ENCODE data around the gene LRRFIP1.
"Not testable (repeated sequence)": the region's sequence is repeated elsewhere in the genome, so short reads cannot be mapped to it uniquely, and the experiment has no call there.

Gene LRRFIP1

GRCh38 chr2:237597196-237598145 lies 29.9 kb upstream of the LRRFIP1 start:
- no peak for DNase-seq

- no peak for DNase-seq
Measured at GRCh38 chr2:237598468-237599208, 28.7 kb upstream of the LRRFIP1 start.

- DNase-seq: no peak
Measured at GRCh38 chr2:237599465-237600110, 27.8 kb upstream of the LRRFIP1 start.

GRCh38 chr2:237600205-237600846 lies 27.1 kb upstream of the LRRFIP1 start:
- DNase-seq: no peak

GRCh38 chr2:237601453-237602116 lies 25.8 kb upstream of the LRRFIP1 start:
- no peak for DNase-seq

DNA sequence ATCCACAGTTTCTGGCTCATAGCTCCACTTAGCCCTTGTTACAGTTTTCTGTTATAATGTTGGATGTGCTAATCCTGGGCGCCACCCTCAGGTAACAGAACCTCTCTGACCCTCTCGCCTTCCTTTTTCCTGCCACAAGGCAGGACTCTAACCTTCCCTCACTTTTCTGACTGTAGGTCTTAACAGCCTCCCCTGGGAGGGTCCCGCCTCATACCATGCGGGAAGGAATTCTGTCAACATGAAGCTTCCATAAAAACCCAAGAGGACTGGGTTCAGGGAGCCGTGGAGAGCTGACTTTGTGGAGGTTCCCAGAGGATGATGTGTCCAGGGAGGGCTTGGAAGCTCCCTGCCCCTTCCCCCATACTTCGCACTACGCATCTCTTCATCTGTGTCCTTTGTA lies 25.0 kb upstream of the LRRFIP1 start:
- DNase-seq: no peak

DNA sequence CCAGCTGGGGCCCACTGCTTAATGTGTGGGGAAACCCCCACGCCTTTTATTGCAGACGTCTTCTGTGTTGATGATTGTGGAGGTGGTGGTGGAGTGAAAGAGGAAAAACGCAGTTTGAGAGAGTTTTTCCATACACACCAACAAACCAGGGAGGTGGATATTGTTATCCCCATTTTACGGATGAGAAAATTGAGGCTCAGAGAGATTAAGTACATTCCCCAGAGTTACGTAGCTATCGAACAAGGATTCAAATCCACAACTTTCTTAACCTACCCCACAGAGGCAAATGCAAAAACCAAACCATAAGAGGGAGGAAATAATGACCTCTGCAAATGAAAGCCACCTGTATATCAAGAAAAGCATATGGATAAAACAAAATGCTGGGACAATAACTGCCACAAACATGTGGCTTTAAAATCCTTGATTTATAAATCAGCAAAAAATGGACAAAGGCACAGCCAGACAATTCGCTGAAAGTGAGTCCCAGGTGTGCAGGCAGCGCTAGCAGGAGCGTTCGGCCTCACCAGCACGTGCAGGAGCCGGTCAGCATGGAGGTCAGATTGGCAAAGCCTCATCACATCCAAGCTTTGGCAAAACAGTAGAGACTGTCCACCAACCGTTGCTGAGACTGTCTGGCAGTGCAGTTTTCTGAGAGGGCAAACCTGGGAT lies 24.2 kb upstream of the LRRFIP1 start:
- no peak for DNase-seq

DNA sequence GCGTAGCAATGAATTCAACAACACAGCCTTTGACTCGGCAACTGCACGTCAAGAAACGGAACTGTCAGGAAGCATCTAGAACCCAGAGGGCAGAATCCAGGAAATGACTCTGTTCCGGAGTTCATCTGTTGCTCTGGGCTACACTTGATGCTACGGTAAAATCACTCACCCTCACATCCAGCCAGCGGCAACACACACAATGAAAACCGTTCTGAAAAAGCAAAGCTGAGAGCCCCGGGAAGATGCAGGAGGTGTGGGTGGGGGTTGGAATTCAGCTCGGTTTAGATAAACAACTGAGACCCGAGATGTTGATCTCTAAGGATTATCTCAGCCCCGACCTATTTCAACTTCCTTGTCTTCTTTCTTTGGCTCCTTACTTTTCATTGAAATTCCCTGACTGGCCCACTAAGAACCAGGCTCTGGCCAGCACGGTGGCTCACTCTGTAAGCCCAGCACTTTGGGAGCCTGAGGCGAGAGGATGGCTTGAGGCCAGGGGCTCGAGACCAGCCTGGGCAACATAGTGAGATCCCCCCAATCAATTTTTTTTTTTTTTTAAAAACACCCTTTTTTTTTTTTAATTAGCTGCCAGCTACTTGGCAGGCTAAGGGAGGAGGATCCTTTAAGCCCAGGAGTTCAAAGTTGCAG lies 23.5 kb upstream of the LRRFIP1 start:
- peak; percentile 85 for DNase-seq

GRCh38 chr2:237604391-237604790 lies 23.0 kb upstream of the LRRFIP1 start:
- no peak for DNase-seq

DNA sequence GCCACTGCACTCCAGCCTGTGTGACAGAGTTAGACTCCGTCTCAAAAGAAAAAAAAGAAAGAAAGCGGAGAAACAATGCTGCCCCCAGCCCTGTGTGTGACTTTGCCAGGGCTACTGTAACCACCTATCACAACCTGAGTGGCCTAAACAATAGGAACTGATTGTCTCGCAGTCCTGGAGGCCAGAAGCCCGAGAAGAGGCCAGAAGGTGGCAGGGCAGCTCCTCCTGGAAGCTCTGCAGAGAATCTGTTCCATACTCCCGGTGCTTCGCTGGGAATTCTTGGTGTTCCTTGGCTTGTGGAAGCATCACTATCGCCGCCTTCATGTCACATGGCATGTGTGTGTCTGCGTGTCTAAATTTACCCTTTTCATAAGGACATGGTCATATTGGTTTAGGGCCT lies 22.4 kb upstream of the LRRFIP1 start:
- DNase-seq: no peak

- DNase-seq: not testable (repeated sequence)
Measured at GRCh38 chr2:237606522-237606921, 20.9 kb upstream of the LRRFIP1 start.

DNA sequence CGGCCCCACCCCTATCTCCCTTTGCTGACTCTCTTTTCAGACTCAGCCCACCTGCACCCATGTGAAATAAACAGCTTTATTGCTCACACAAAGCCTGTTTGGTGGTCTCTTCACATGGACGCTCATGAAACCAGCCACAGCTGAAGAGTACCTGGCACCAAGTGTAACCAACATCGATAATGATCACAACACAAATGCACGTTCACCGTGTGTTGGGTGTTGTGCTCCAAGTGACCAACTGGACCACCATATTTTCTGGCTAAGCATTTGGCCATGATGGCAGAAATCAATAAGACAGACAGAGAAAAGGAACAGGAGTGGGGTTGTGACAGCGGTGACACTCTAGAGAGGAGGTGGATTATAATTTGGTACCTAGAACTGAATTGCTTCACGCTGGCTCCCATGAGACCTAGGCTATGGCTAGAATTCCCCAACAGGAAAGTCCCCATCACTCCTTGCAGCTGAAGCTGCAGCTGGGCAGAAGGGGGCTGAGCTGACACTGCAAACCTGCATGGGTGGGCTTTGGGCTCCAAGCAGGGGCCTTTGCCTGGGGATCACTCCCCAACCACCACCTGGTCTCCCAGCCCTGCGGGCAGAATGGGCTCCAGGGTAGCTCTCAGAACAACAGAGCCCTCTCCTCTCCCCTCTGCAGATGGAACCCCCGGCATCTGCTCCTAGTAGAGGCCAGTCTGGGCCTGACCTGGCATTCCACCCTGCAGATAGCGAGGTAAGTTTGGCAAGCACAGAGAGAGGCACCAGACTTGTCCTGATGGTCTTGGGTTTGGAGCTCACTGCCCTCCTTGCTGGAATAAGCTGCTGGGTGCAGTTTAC lies 14.6 kb upstream of the LRRFIP1 start:
- DNase-seq: no peak

DNA sequence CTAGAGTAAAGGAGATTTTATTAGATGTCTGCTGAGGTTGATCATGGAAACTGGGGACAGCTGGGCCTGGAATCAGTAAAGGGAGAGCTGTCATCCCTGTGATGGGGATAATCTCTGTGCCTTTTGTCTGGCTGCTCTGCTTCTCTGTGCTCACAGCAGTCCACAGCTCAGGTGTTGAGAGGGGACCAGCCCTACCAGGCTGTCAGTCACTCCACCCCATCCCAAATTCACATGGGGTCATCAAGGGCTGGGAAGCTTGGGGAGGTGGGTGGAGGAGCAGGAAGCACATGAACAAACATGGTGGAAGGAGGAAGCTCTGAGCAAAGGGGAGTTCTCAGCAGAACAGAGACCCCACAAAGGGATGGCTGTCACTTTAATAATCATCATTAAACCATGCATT lies 13.7 kb upstream of the LRRFIP1 start:
- no peak for DNase-seq

GRCh38 chr2:237614151-237614720 lies 13.2 kb upstream of the LRRFIP1 start:
- DNase-seq: no peak

DNA sequence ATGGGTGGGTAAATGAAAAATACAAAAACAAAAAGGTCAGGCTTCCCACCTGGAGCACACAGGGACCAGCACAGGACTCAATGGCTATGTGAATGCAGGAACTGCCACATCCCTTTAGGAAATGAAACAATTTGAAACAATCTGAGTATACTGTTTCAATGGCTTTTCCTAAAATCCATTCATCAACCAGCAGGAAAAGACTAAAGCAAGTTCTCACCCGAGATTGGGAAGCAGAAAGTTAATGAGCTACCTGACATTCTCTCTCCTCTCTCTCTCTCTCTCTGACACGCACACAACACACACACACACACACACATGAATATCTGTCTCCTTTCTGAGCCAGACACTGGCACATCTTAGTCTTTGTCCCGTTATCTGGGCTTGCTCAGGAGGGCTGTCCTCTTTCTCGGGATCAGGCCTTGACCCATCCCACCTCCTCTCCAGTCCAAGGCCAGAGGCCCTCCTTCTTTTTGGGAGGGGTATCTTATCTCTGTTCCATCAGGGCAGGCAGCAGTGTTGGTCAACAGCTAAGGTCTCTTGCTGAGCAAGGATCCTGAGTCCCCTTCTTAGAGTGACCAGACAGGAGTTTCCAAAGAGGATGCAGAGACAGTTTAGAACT lies 11.6 kb upstream of the LRRFIP1 start:
- no peak for DNase-seq

GRCh38 chr2:237616373-237616733 lies 11.0 kb upstream of the LRRFIP1 start:
- DNase-seq: no peak

DNA sequence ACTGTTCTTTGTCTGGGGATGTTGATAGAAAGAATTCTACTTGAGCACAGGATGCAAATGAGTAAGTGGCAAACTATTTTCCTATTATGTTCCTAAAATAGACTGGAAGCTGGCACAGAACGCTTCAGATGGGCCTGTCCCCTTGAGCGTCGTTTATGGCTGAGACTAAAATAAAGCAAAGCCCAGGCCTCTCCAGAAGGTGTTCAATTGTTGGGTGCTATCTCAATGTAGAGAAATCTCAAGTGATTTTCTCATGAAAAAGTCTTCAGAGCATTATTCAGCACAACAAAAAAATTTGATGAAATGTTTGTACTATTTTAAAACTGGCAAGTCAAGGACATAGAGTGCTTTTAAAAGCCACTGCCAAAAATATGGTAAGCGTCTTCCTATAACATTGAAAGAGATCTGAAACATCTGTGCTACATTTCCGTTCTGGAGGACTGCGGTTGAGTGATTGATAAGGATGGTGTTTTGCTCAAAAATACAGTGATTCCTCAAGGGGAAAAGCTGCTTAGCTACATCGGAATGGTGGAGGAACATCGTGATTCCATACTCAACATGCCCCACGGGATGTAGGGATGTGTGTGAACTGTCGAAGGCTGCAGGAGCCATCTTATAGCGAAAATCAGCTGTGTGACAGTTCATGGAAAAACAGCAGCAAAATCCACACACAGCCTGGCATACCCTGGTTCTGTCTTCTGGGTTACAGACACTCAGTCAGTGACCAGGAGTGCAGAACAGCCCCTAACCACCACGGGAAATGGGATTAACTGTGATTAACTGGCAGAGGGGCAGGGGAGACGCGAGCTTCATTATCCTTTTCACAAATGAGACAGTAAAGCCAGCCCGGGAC lies 10.4 kb upstream of the LRRFIP1 start:
- DNase-seq: no peak

DNA sequence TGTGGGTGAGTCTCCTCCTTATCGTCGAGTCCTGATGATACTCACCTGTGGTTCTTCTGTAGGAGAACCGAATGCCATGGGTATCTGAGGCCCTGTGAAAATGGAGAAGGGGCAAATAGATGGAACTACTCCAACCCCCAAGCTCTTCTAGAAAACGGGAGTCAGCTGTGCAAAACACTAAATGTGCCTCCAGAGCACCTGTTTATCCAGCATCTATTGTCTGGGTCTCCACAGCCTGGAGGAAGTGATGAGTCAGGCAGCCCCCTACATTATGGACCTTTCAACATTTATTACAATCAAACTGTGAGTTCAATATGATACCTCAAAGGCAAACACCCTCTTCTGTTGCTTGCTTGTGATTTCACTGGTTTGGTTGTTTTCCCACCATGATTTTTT lies 9.8 kb upstream of the LRRFIP1 start:
- no peak for DNase-seq

DNA sequence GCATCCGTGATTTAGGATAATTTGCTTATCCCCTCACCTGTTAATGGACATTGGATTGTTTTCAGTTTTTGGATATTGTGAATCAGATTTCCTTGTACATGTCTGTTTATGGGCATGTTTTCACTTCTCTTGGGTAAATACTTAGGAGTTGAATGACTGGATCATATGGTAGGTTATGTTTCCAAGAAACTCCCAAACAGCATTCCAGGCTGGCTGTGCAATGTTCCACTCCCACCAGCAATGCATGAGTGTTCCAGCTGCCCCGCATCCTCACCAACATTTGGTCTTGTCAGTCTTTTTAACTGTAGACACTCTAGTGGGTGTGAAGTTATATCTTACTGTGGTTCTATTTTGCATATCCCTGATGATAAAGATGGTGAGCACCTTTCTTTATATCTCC lies 8.9 kb upstream of the LRRFIP1 start:
- no peak for DNase-seq
